HFF-Myc (cell line): ENCODE measurements around the gene AQP12A.

Experiments used
- DNase-seq: peaks from one replicate; pipeline ENCODE4 v3.0.0-alpha.2; 2011; ENCODE audit warnings: low read depth; ENCODE audit errors: extremely low read depth
- H3K4me3 ChIP-seq: replicated peaks from 2 replicates; pipeline ENCODE4 v1.5.1; 2011; ENCODE audit warnings: low read depth, mild to moderate bottlenecking, control low read depth, low read length
- TF ChIP-seq, protein P1 (sequence below): IDR thresholded peaks from 2 replicates; pipeline ENCODE4 v1.5.1; 2012; ENCODE audit warnings: mild to moderate bottlenecking, low read depth, low read length, control low read depth; ENCODE audit errors: missing control alignments

The AQP12A gene

GRCh38 chr2:240732911-240733622 is 41.4 kb downstream of the AQP12A start:
- no peak overlapping the region for H3K4me3 ChIP-seq
- no peak for DNase-seq
- TF ChIP-seq, protein P1, sequence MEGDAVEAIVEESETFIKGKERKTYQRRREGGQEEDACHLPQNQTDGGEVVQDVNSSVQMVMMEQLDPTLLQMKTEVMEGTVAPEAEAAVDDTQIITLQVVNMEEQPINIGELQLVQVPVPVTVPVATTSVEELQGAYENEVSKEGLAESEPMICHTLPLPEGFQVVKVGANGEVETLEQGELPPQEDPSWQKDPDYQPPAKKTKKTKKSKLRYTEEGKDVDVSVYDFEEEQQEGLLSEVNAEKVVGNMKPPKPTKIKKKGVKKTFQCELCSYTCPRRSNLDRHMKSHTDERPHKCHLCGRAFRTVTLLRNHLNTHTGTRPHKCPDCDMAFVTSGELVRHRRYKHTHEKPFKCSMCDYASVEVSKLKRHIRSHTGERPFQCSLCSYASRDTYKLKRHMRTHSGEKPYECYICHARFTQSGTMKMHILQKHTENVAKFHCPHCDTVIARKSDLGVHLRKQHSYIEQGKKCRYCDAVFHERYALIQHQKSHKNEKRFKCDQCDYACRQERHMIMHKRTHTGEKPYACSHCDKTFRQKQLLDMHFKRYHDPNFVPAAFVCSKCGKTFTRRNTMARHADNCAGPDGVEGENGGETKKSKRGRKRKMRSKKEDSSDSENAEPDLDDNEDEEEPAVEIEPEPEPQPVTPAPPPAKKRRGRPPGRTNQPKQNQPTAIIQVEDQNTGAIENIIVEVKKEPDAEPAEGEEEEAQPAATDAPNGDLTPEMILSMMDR = no peak

- TF ChIP-seq, protein P1 = no peak
- H3K4me3 ChIP-seq = no peak overlapping the region
- no peak for DNase-seq
Observed at GRCh38 chr2:240733803-240734495, 42.3 kb downstream of the AQP12A start.

GRCh38 chr2:240734756-240735155 is 43.1 kb downstream of the AQP12A start:
- DNase-seq = no peak

GRCh38 chr2:240735476-240735875 is 43.8 kb downstream of the AQP12A start:
- no peak overlapping the region for H3K4me3 ChIP-seq
- TF ChIP-seq, protein P1 = no peak
- DNase-seq = no peak

More at GRCh38 chr2:240734756-240735155, 43.1 kb downstream of the AQP12A start:
- no peak overlapping the region for H3K4me3 ChIP-seq
- TF ChIP-seq, protein P1 = no peak

- no peak for DNase-seq
- no peak overlapping the region for H3K4me3 ChIP-seq
- TF ChIP-seq, protein P1 = no peak
Observed at GRCh38 chr2:240736281-240737250, 44.9 kb downstream of the AQP12A start.

DNA sequence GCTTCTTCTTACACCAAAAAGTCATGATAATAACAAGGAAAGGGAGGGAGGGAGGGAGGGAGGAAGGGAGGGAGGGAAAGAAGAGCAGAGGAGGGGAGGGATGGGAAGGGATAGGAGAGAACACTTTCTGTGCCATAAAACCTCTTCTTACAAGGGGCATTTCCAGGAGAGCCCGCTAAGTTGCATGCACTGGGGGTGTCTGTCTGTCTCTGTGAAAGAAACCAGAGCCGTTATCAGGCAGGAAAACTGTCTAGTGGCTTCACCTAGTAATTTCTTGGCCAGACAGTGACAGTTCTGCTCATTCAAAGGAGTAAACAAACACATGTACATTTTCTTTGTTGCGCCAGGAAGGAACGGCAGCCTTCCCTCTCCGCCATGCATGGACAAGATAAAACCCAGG is 45.8 kb downstream of the AQP12A start:
- no peak for DNase-seq
- no peak overlapping the region for H3K4me3 ChIP-seq
- TF ChIP-seq, protein P1 = no peak
